ENCODE results near the gene KLHL24.

- TF ChIP-seq CTCF (IDR thresholded peaks at IDR 0.05) = no peak
- no peak for TF ChIP-seq ZFX (IDR thresholded peaks at IDR 0.05; ENCODE audit: borderline replicate concordance)
Observed at GRCh38 chr3:183592821-183593220, 42.6 kb upstream of the KLHL24 start.
